CD4-positive, alpha-beta T cell treated with Interleukin-6 at 100 ng/mL for 8 hours (primary cell): ENCODE measurements around the gene AS3MT.
"Not testable (repeated sequence)": the region's sequence is repeated elsewhere in the genome, so short reads cannot be mapped to it uniquely, and the experiment has no call there.

Source experiments
- DNase-seq: peaks from one replicate; pipeline ENCODE4 v3.0.0-alpha.2; 2020; ENCODE audit warnings: mixed read lengths, low spot score

AS3MT gene

DNA sequence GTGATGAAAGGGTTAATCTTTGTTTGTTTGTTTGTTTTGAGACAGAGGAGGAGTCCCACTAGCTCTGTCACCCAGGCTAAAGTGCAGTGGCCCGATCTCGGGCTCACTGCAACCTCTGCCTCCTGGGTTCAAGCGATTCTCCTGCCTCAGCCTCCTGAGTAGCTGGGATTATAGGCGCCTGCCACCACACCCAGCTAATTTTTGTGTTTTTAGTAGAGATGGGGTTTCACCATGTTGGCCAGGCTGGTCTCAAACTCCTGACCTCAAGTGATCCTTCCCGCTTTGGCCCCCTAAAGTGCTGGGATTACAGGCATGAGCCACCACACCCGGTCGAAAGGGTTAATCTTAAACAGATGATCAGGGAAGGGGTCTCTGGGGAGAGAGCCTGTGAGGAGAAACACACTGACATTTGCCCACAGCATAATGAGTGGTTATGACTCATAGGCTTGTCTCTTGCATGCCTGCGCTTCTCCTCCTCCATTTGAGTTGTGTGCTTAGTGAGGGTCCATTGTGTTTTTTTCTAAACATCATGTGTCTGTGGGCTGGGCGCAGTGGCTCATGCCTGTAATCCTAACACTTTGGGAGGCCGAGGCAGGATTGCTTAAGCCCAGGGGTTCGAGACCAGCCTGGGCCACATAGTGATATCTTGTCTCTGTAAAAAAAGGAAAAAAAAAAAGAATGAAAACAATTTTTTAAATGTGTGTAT is 13.4 kb upstream of the AS3MT start:
- DNase-seq, result not testable (repeated sequence)

DNA sequence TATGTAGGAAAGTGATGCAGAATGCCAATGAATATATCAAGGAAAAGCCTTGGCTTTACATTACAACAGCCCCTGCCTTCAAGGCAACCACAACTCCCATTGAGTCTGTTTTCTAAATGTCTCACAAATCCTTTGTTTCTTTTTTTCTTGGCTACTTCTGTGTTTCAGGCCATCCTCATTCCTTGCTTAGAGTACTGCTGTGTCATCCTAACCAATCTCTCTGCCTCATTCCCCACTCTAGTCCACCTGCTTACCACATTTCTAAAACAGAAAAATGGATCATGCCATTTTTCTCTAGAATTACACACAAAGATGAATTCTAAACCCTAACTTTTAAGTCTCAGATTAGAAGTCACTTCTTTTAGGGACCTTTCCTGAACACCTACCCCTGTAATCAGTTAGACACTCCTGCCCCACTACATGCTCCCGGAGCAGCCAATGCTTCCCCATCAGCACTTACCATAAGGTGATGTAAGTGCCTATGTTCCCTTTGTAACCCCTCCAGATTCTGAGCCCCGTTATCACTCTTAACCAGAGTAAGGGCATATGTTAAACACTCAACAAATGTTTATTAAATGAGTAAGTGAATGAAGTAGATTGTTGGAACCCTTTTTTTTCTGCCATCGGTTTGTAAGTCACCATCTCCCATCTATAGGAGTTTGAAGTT is 12.4 kb upstream of the AS3MT start:
- DNase-seq, result no peak

DNA sequence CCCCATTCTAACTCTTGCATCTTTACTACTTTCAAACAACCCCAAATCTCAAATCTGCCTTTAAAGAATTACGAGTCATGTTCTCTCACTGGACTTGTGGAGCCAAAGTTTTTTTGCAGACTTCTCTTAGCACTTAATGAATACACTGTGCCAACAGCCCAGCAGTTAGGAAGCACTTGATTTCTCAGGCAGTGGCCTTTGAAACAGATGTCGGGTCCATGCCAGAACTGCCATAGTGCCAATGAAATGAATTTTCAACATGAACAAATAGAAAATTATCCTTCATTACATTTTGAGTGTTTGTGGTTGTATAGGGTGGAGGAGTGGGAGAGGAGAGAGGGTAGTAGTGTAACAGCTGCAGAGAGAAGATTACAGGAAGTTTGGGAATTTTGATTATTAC is 9.4 kb upstream of the AS3MT start:
- DNase-seq, result no peak

DNA sequence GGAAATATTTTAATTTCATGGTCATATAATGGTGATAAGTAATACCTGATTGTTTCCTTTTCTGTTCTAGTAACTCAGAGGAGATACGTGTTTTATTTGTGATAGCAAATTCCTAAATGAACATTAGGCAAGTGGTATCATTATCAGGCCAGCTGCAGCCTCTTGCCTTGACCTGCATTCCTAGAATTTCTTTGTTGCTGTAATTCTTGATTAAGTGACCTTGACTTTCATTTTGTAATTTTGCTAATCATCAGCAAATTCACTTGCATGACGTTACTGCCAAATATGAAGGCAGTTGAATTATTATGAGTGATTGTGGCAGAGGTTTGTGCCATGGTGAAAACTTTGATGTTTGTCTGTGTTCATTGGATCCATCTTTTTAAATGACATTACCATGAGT is 5.6 kb upstream of the AS3MT start:
- DNase-seq, result no peak

DNA sequence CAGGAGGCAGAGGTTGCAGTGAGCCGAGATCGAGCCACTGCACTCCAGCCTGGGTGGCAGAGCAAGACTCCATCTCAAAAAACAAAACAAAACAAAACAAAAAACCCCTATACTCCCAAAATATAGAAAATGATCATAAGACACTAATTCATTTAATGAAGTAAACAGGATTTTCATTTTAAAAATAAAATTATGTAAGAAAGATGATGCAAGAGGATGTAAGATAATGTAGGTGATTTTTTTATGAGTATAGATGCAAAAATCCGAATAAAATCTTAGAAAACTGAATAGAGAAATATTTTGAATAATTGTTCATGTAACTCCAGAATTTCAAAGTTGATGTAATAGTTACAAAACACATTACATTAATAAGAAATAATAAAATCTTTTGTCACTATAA is 3.6 kb upstream of the AS3MT start:
- DNase-seq, result no peak

DNA sequence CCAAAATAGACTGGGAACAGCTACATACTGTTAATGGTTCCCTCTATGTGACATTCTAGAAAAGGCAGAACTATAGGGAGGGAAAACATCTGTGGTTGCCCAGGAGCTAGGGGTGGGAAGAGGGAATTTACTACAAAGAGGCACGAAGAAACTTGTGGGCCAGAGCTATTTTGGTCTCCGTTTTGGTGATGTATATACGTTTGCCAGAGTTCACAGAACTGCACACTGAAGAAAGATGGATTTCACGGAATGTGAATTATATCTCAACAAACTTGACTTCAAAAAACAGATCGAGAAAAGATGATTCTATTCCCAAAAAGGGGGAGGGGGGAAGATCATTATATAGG is 386 bp upstream of the AS3MT start:
- DNase-seq, result no peak

DNA sequence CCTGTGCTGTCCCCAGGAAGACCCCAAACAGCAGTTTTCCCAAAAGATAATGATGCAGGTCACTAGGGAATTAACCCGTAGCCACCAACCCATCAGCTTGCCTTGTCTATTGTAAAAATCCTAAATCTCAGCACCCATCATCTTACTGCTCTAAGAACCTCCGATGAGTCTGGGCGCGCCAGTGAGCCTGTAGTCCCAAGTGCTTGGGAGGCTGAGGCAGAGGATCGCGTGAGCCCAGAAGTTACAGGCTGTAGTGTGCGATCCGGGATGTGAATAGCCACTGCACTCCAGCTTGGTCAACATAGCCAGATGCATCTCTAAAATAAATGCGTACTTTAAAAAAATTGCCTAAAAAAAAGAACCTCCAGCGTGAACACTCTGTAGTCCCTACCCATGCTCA is 951 bp downstream of the AS3MT start:
- DNase-seq, result no peak

DNA sequence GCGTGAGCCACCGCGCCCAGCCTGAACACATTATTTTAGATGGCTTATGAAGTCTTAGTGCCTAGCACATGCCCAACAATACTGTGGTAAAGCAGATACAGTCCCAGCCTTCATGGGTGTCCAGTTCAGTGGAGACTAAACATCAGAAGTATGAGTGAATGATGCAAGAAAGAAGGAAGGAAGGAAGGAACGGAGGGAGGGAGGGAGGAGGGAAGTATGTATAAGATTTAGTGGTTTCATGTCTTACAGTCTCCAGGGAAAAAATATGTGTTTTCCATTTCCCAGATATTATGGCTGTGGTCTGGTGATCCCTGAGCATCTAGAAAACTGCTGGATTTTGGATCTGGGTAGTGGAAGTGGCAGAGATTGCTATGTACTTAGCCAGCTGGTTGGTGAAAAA is 2.9 kb downstream of the AS3MT start:
- no peak for DNase-seq

DNA sequence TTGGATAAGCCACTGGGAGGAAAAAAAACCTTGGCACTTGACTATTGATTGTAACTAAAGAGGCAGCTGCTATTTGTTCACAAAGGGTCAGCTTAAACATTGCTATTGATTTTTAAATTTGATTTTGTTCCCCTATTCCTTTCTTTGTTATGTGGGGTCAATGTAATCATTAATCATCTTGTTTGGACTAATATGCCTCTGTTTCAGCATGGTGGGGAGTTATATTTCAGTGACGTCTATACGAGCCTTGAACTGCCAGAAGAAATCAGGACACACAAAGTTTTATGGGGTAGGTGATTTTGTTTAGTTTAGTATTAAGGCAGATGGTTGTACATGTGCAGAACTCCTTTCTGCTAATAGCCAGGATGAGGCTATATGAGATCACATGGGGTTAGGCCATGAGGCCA is 7.5 kb downstream of the AS3MT start:
- DNase-seq, result no peak

DNA sequence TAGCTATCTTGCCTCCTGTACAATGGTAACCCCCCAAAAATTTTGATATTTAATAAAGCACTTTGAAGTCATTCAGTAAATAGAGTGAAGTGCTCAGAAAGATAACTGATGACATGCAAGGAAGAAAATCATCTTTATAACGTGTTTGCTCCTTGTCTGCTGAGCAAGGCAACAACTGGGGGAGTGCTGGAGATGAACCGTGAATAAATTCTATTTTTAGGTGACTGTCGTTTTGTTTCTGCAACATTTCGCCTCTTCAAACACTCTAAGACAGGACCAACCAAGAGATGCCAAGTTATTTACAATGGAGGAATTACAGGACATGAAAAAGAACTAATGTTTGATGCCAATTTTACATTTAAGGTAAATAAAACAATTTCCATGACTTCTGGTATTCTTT is 9.4 kb downstream of the AS3MT start:
- DNase-seq, result no peak

DNA sequence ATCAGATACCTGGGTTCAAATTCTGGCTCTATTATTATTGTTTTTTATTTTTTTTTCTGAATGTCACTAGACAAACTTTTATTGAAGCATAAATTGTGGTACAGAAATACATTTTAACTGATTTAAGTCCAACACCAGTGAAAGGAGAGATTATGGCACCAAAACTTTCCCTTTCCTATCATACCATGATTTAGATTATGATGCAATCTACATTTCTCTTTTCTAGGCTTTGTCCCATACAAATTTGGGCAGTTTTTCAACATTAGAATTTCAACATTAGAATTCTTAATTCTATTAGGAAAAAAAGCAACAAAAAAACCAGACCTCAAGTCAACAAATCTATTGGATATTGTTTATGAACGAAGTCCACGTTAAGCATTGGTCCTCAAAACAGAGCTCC is 11.0 kb downstream of the AS3MT start:
- DNase-seq, result no peak

DNA sequence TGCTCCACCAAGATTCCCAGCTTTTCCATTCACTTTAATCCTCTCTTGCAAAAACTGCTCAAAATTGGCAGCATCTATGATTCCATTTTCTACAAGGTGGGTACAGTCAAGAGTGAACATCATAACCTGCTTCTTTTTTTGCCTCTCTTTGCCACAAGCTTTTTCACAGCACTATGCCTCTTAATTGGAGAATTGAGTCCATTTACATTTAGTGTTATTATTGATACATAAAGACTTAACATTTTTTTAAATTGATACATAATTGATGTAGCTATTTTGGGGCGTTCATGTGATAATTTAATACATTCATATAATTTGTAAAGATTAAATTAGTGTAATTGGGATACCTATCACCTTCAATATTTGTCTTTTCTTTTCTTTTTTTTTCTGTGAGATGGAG is 18.8 kb downstream of the AS3MT start:
- DNase-seq, result no peak

DNA sequence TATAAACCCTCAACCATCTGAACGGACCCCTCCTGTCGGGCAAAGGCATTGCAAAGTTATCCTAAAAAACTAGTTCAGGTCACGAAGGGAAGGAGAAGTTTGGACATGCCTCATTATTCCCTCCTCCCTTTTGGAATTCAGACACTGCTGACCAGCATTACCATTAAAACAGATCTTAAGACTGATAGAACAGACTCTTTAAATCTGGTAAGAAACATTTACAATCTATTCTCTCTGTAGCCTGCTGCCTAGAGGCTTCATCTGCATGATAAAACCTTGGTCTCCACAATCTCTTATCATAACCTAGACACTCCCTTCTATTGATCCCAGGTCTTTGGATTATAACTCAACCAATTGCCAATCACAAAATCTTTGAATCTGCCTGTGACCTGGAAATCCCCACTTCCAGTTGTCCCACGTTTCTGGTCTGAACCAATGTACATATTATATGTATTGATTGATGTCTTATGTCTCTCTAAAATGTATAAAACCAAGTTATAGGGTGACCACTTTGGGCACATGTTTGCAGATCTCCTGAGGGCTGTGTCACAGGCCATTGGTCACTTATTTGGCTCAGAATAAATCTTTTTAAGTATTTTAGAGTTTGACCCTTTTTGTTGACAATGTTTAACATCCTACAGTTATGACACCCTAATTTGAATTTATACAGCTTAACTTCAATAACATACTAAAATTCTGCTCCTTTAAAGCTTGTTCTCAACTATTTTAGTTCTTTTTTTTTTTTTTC is 25.4 kb downstream of the AS3MT start:
- no peak for DNase-seq

DNA sequence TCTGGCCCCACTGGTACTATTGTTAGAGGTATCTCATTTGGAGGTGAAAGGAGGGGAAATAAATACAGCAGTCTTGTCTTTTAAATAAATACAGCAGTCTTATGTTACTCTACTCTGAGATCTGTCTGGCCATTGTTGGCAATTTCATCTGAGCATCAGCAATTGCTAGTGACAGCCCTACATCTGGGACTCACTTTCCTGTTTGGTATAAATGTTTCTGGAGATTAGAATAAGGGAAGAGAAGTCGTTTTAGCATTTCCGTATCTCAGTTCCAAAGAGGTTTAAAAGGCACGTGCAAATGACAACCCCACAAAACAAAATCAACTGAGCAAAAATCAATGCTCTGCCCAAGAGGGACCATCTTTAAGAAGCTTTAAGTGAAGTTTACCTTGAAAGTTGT is 30.7 kb downstream of the AS3MT start:
- DNase-seq, result no peak

DNA sequence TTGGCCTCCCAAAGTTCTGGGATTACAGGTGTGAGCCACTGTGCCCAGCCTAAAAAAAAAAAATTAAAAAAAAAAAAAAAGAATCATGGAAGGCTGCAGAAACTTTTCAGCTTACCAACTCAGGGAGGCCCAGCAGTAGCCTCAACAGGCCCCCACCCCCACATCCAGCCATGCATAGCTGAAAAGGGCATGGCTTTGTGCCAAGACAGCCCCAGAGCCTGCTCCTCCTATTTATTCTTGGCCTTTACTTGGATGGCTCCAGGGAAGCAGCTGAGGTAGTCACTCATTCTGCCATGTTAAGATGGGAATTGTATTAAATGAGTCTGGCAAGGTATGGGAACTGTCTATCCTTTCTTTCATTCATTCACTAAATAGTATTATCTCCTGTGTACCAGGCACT is 35.1 kb downstream of the AS3MT start:
- no peak for DNase-seq

DNA sequence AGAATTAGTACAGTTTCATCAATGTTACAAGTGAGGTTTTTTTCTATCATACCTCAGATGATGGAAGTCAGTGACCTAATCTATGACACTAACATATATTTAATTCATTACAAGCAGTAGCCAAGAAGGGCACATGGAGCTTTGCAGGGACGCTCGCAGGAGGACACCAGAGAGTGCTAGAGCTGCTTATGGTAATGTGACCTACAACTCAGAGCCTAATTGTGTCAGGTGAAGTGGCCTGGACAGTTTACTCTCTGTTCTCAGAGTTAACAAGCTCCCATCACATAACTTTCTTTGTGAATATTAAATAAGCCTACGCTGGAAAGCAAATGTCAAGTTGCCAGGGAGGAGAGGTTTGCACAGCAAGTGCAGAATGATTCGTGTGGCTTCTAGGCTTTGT is 37.2 kb downstream of the AS3MT start:
- no peak for DNase-seq

DNA sequence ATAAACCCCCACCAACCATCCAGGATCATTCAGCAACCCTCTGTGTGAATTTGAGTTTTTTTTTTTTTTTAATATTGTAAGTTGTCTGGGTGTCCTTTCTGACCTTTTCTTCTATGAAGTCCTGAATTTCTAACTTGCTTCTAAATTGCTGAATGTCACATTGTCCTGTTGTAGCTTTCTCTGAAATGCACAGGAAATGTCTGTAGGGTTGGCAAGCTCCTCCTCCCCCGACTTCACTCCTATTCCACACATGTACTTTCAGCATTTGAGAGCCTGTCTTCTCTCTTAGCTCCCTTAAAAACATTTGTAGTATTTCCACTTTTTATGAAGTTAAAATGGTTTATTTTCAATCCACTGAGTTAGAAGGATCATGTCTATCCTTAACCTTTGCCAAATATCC is 45.5 kb downstream of the AS3MT start:
- DNase-seq, result no peak

DNA sequence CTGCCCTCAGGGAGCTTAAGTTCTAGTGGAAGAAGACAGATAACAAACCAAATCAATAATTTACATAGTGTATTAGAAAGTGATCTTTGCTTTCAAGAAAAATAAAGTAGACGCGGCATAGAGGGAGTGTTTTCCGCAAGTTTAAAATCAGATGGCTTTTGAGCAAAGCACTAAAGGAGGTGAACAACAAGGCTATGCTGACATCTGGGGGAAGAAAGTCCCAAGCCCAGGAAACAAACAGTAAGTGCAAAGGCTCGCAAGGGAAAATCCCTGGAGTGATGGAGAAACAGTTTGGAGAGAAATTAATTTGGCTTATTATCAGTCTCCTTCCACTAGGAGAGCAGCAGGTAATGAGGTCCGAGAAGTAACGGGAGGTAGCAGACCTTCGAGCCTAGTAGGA is 46.9 kb downstream of the AS3MT start:
- DNase-seq, result no peak

DNA sequence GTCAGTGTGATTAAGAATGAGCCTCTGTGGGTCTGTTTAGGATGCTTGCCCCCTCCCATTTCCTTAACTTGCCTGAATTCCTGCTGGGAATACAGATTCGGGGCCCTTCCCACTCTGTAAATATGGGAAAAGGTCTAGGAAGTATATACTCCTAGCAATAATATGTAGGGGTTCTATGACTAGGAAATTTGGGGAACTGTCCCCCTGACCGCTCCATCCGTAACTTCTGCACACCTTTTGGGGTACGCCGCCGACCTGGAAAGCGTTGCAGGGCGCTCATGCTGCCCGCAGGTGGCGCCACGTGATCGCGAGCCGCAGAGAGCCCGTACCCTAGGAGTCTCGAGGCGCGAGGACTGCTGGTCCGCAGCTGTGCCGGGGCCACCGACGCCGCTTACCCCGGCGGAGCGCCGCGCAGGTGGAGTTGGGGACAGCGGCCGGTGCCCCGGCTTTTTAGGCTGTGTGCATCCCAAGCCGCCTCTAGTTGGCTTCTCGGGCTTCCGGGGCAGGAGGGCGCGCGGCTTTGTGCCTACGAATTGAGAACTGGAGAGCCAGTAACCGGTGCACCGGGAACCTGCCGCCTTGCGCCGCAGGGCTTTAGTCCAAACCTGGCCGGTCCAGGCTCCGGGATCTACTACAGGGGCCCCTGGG is 48.2 kb downstream of the AS3MT start:
- peak; percentile 76 for DNase-seq

DNA sequence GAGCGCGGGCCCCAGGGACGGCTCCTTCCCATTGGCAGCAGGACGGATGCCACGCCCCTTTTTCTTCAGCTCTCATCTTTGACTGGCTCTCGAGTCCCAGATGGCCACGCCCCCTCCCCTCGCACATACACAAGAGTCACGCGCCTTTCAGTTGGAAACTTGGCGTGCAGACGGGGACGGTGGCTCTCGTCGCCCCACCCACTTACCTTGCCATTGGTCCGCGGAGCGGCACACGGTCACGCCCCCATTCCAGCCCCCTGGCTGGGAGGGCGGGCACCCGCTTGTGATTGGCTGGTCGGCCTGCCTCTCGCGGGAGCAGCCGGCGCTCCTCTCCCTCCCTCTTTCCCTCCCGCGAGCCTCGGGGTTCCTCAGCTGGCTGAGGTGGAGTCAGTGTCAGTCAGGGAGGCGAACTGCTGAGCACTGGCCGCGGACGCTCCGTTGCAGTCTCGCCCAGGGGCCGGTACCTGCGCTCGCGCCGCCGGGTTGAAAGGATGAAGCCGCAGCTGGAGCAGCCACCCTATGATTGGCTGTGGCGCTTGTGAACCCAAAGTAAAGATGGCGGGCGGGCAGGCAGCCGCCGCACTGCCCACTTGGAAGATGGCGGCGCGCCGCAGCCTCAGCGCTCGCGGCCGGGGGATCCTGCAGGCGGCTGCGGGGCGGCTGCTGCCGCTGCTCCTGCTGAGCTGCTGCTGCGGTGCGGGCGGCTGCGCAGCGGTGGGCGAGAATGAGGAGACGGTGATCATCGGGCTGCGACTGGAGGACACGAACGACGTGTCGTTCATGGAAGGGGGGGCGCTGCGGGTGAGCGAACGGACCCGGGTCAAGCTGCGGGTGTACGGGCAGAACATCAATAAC is 48.9 kb downstream of the AS3MT start, which contains the start of gene CNNM2:
CNNM2 (plus strand) TSS at position 333 of the 855 bp plus-strand sequence; CDS start at position 520, 187 bp downstream.
- peak; percentile 100 for DNase-seq

DNA sequence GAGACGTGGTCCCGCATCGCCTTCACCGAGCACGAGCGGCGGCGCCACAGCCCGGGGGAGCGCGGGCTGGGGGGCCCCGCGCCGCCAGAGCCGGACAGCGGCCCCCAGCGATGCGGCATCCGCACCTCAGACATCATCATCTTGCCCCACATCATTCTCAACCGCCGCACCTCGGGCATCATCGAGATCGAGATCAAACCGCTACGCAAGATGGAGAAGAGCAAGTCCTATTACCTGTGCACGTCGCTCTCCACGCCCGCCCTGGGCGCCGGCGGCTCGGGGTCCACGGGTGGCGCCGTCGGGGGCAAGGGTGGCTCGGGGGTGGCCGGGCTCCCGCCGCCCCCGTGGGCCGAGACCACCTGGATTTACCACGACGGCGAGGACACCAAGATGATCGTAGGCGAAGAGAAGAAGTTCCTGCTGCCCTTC is 49.6 kb downstream of the AS3MT start:
- DNase-seq, result peak; percentile 14
